OCI-LY3 (cell line): ENCODE data around the gene LRRC26.

Experiments used
- H2AFZ ChIP-seq: fragments of 200-600, 300-600 bp; shearing (Covaris generic); 2 replicates; pipeline ENCODE4 v1.6.0; 2014; ENCODE audit warnings: antibody characterized with exemption, low read depth, low read length
- H3K27ac ChIP-seq: fragments of 200-600, 300-600 bp; sonication (generic); 2 replicates; pipeline ENCODE4 v1.5.1; 2014; ENCODE audit warnings: mild to moderate bottlenecking, low read length, moderate library complexity, mixed read lengths
- H3K27me3 ChIP-seq: fragments of 200-600, 300-600 bp; sonication (generic); 2 replicates; pipeline ENCODE4 v1.6.1; 2014; ENCODE audit warnings: low read depth, low read length, mixed read lengths
- H3K36me3 ChIP-seq: fragments of 200-600, 300-600 bp; sonication (generic); replicated peaks from 2 replicates; pipeline ENCODE3; 2014; ENCODE audit warnings: low read depth, low read length, mixed read lengths
- H3K4me1 ChIP-seq: fragments of 300-600, 200-600 bp; sonication (generic); 2 replicates; pipeline ENCODE4 v1.6.1; 2014; ENCODE audit warnings: low read length, mixed read lengths
- H3K4me2 ChIP-seq: fragments of 200-600, 300-600 bp; sonication (generic); 2 replicates; pipeline ENCODE4 v1.6.1; 2014; ENCODE audit warnings: low read length, mixed read lengths
- H3K4me3 ChIP-seq: fragments of 300-600, 200-600 bp; sonication (generic); 2 replicates; pipeline ENCODE4 v1.5.1; 2014; ENCODE audit warnings: antibody characterized with exemption, mild to moderate bottlenecking, low read length, moderate library complexity
- H3K79me2 ChIP-seq: fragments of 300-600, 200-600 bp; shearing (Covaris generic); 2 replicates; pipeline ENCODE4 v1.6.1; 2014; ENCODE audit warnings: mild to moderate bottlenecking, low read length, mixed read lengths
- H3K9ac ChIP-seq: fragments of 300-600, 200-600 bp; shearing (Covaris generic); 2 replicates; pipeline ENCODE4 v1.6.0; 2014; ENCODE audit warnings: mild to moderate bottlenecking, low read length, moderate library complexity
- H3K9me3 ChIP-seq: fragments of 200-600, 300-600 bp; shearing (Covaris generic); 2 replicates; pipeline ENCODE4 v1.6.1; 2014; ENCODE audit warnings: low read length, mixed read lengths; ENCODE audit not compliant: insufficient read depth
- H4K20me1 ChIP-seq: fragments of 200-600, 300-600 bp; sonication (generic); 2 replicates; pipeline ENCODE4 v1.6.1; 2016; ENCODE audit warnings: low read length, mixed read lengths; ENCODE audit not compliant: insufficient read depth
- CTCF ChIP-seq: fragments of 200-600, 300-600 bp; sonication (generic); IDR thresholded peaks from 2 replicates; pipeline ENCODE4 v1.5.1; 2014; ENCODE audit warnings: antibody characterized with exemption, low read length, low read depth
- EZH2phosphoT487 ChIP-seq: fragments of 200-600 bp; shearing (Covaris generic); IDR thresholded peaks from 2 replicates; pipeline ENCODE4 v1.6.1; 2018; ENCODE audit warnings: antibody characterized with exemption, mixed run types, low read depth

Gene LRRC26

DNA sequence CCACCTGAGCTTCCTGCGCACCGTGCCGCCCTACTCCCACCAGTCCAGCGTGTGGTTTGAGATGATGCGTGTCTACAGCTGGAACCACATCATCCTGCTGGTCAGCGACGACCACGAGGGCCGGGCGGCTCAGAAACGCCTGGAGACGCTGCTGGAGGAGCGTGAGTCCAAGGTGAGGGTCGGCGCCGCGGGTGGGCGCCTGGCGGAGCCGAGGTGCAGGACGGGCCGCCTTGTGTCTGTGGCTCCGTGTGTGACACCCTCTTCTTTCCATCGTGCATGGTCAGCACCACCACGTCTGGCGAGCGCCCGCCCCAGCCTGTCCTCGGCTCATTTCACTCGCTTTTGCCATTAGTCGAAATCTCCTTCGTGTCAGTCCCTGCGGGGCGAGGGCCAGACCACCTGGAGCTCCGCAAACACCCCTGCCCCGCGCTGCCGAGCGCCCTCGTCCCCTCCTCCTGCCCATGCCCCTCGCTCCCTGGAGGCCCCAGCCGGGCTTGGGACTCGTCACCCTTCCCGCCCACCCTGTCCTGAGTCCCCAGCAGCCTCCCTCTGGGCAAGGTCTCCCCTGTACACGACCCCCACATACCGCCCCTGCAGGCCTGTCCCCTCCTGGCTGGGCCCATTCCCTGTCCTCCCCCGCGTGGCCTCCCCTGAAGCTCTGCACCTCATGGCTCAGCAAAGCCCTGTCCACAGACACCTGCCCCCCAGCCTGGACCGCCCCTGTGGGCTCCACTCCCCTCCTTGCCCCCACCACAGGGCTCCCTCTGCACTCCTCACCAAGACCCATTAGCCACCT, 23.9 kb downstream of the LRRC26 start:
- Histone ChIP-seq H3K27ac (no peak overlapping the region), H3K9me3 (no peaks in the 10 kb centered on the region), H2AFZ (no peak overlapping the region), H4K20me1 (no peaks in the 10 kb centered on the region), H3K4me3 (no peak overlapping the region), H3K4me1 (peaks cover 11% of the 10 kb centered on the region), H3K9ac (no peak overlapping the region), H3K36me3 (no peaks in the 10 kb centered on the region), H3K4me2 (no peak overlapping the region), H3K27me3 (0 out of 2 replicates have a peak, but pooled peaks cover 13% of the 10 kb centered on the region), H3K79me2 (no peaks in the 10 kb centered on the region)
- no peak for TF ChIP-seq EZH2phosphoT487
- no peak for TF ChIP-seq CTCF

- H3K27me3 ChIP-seq, result 0 out of 2 replicates have a peak, but pooled peaks cover 19% of the 10 kb centered on the region
Measured at GRCh38 chr9:137143459-137143858, 26.4 kb downstream of the LRRC26 start.

DNA sequence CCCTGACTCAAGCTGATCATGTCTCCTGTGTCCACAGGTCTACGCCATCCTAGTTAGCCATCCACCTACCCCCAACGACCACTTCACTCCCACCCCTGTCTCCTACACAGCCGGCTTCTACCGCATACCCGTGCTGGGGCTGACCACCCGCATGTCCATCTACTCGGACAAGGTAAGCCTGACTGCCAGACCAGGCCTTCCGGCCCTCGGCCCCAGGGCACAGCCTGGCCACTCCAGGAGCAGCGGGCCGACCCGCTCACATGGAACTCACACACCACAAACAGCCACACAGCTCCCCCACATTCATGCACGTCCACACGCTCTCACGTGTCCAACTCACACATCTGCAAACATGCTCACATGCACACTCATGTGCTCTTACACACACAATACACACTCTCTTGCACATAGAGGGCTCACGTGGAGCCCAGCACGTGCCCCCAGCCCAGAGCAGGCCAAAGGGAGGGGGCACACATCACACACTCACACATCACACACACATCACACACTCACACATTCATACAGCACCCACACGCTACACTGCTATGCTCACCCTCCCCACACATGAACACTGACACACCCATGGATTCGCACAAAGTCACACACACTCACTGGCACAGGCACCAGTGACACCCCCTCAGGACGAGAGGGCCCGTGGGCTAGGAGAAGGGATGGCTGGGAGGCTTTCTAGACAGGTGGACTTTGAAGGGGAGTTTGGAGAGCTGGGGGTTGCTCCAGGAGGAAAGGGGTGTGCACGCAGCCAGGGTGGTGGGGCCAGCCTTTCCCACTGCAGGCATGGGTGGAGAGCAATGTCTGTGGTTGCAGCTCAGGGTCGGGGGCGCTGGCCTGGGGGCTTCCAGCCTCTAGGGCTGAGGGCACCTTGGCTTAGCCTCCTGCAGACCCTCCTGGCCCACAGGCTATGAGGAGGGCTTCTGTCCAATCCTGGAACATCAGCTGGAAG, 27.6 kb downstream of the LRRC26 start:
- Histone ChIP-seq H3K4me3 (no peak overlapping the region), H3K9ac (no peak overlapping the region), H3K9me3 (no peaks in the 10 kb centered on the region), H3K27ac (no peak overlapping the region), H3K27me3 (0 out of 2 replicates have a peak, but pooled peaks cover 19% of the 10 kb centered on the region), H3K36me3 (no peaks in the 10 kb centered on the region), H2AFZ (no peak overlapping the region), H3K79me2 (no peaks in the 10 kb centered on the region), H3K4me1 (no peaks in the 10 kb centered on the region), H4K20me1 (no peaks in the 10 kb centered on the region), H3K4me2 (no peak overlapping the region)
- TF ChIP-seq CTCF, result no peak
- TF ChIP-seq EZH2phosphoT487, result no peak

More at GRCh38 chr9:137143459-137143858, 26.4 kb downstream of the LRRC26 start:
- Histone ChIP-seq H3K79me2 (no peaks in the 10 kb centered on the region), H3K4me3 (no peak overlapping the region), H4K20me1 (no peaks in the 10 kb centered on the region), H2AFZ (no peak overlapping the region), H3K9ac (no peak overlapping the region), H3K27ac (no peak overlapping the region), H3K36me3 (no peaks in the 10 kb centered on the region), H3K4me1 (no peaks in the 10 kb centered on the region), H3K9me3 (no peaks in the 10 kb centered on the region), H3K4me2 (no peak overlapping the region)
- TF ChIP-seq EZH2phosphoT487, result no peak
- TF ChIP-seq CTCF, result no peak
